RWPE2 (cell line): ENCODE data around the gene ARFGEF3.

Source experiments
- ATAC-seq: fragments of 200-7000 bp; cut with Tn5 transposase; 3 replicates; pipeline ENCODE4 v1.9.1; 2021; ENCODE audit warnings: low read depth
- DNase-seq: peaks from one replicate; pipeline ENCODE4 v3.0.0-alpha.2; 2020; ENCODE audit warnings: low spot score
- H3K27ac ChIP-seq: fragments of 450-650 bp; 2 replicates; pipeline ENCODE4 v1.5.1; 2017; ENCODE audit warnings: mild to moderate bottlenecking; ENCODE audit not compliant: poor library complexity, severe bottlenecking
- H3K27me3 ChIP-seq: fragments of 250-450 bp; sonication (Bioruptor Pico); 2 replicates; pipeline ENCODE4 v1.5.1; 2021; ENCODE audit warnings: mild to moderate bottlenecking, moderate library complexity; ENCODE audit not compliant: insufficient read depth, poor library complexity, severe bottlenecking
- H3K36me3 ChIP-seq: fragments of 250-450 bp; sonication (Bioruptor Pico); 2 replicates; pipeline ENCODE4 v1.5.1; 2020; ENCODE audit warnings: low read depth, mild to moderate bottlenecking, moderate library complexity
- H3K4me1 ChIP-seq: fragments of 250-450 bp; sonication (Bioruptor Pico); 2 replicates; pipeline ENCODE4 v1.5.1; 2021; ENCODE audit warnings: mild to moderate bottlenecking, moderate library complexity; ENCODE audit not compliant: insufficient read depth, poor library complexity, severe bottlenecking
- H3K4me3 ChIP-seq: fragments of 250-450 bp; sonication (Bioruptor Pico); 2 replicates; pipeline ENCODE4 v1.5.1; 2021; ENCODE audit warnings: mild to moderate bottlenecking, moderate library complexity; ENCODE audit not compliant: severe bottlenecking
- H3K9me3 ChIP-seq: fragments of 250-450 bp; sonication (Bioruptor Pico); 2 replicates; pipeline ENCODE4 v1.5.1; 2021; ENCODE audit warnings: mild to moderate bottlenecking, moderate library complexity; ENCODE audit not compliant: severe bottlenecking
- CTCF ChIP-seq: fragments of 450-650 bp; IDR thresholded peaks from one replicate; pipeline ENCODE4 v1.5.1; 2017; ENCODE audit warnings: mild to moderate bottlenecking, moderate library complexity; ENCODE audit not compliant: poor library complexity, severe bottlenecking

The ARFGEF3 gene

GRCh38 chr6:138161088-138161337 is 726 bp upstream of the ARFGEF3 start:
- Histone ChIP-seq H3K4me1 (no peaks in the 10 kb centered on the region), H3K27ac (no peak overlapping the region), H3K4me3 (peak overlapping the region; percentile 53), H3K27me3 (peaks cover 12% of the 10 kb centered on the region), H3K9me3 (no peaks in the 10 kb centered on the region), H3K36me3 (no peaks in the 10 kb centered on the region)
- no peak for TF ChIP-seq CTCF
- ATAC-seq, result no peak
- no peak for DNase-seq

GRCh38 chr6:138162111-138162954 is 594 bp downstream of the ARFGEF3 start:
- Histone ChIP-seq H3K27me3 (peaks cover 15% of the 10 kb centered on the region), H3K36me3 (no peaks in the 10 kb centered on the region), H3K27ac (no peak overlapping the region), H3K4me1 (no peaks in the 10 kb centered on the region), H3K9me3 (no peaks in the 10 kb centered on the region), H3K4me3 (peak overlapping the region; percentile 53)
- DNase-seq (no peak), ATAC-seq (peak; percentile 58)
- TF ChIP-seq CTCF, result no peak

GRCh38 chr6:138162955-138163575 is 1.3 kb downstream of the ARFGEF3 start:
- Histone ChIP-seq H3K27ac (no peak overlapping the region), H3K36me3 (no peaks in the 10 kb centered on the region), H3K4me3 (no peak overlapping the region), H3K4me1 (no peaks in the 10 kb centered on the region), H3K9me3 (no peaks in the 10 kb centered on the region), H3K27me3 (peaks cover 15% of the 10 kb centered on the region)
- ATAC-seq (no peak), DNase-seq (no peak)
- TF ChIP-seq CTCF, result no peak

- ATAC-seq (no peak), DNase-seq (no peak)
- no peaks in the 10 kb centered on the region for H3K36me3 ChIP-seq
- no peak overlapping the region for H3K4me3 ChIP-seq
- H3K4me1 ChIP-seq, result no peaks in the 10 kb centered on the region
- H3K27me3 ChIP-seq, result no peaks in the 10 kb centered on the region
- peaks cover 11% of the 10 kb centered on the region for H3K9me3 ChIP-seq
- TF ChIP-seq CTCF, result no peak
- no peak overlapping the region for H3K27ac ChIP-seq
Measured at GRCh38 chr6:138175596-138175995, 13.9 kb downstream of the ARFGEF3 start.

- Histone ChIP-seq H3K4me3 (no peak overlapping the region), H3K27ac (no peak overlapping the region), H3K36me3 (no peaks in the 10 kb centered on the region), H3K9me3 (peaks cover 11% of the 10 kb centered on the region), H3K27me3 (no peaks in the 10 kb centered on the region), H3K4me1 (no peaks in the 10 kb centered on the region)
- TF ChIP-seq CTCF, result no peak
- DNase-seq (no peak), ATAC-seq (no peak)
Measured at GRCh38 chr6:138176652-138177232, 15.0 kb downstream of the ARFGEF3 start.
